DND-41 (cell line): Measurements from ENCODE around the gene EPS8L2.

ENCODE experiments used
- EZH2 ChIP-seq: IDR thresholded peaks from 3 replicates; pipeline ENCODE4 v1.6.1; 2012; ENCODE audit warnings: borderline replicate concordance, low read depth, mild to moderate bottlenecking, moderate library complexity, low read length, inconsistent platforms; ENCODE audit not compliant: severe bottlenecking
- TF ChIP-seq, protein P1 (sequence below): IDR thresholded peaks from 2 replicates; pipeline ENCODE4 v1.5.1; 2012; ENCODE audit warnings: borderline replicate concordance, low read length, moderate library complexity, mild to moderate bottlenecking; ENCODE audit not compliant: poor library complexity, severe bottlenecking; ENCODE audit errors: extremely low read depth

DNA sequence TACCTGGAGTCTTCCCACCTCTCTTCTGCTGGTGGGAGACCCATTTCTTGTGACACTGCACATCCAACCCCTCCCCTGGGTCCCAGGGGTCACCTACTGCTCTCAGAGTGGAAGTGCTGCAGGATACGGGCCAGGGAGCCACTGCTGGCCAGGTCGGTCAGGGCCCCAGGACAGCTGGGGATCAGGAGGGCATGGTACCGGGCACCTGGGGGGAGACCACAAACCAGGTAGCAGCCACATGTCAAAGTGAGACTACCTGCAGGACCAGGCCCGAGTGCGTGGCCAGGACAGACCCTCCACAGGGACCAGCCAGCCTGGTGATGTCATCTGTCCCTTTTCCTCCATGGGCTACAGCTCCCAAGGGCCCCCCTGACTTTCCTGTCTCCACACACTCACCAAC is 67.4 kb downstream of the EPS8L2 start:
- TF ChIP-seq, protein P1, sequence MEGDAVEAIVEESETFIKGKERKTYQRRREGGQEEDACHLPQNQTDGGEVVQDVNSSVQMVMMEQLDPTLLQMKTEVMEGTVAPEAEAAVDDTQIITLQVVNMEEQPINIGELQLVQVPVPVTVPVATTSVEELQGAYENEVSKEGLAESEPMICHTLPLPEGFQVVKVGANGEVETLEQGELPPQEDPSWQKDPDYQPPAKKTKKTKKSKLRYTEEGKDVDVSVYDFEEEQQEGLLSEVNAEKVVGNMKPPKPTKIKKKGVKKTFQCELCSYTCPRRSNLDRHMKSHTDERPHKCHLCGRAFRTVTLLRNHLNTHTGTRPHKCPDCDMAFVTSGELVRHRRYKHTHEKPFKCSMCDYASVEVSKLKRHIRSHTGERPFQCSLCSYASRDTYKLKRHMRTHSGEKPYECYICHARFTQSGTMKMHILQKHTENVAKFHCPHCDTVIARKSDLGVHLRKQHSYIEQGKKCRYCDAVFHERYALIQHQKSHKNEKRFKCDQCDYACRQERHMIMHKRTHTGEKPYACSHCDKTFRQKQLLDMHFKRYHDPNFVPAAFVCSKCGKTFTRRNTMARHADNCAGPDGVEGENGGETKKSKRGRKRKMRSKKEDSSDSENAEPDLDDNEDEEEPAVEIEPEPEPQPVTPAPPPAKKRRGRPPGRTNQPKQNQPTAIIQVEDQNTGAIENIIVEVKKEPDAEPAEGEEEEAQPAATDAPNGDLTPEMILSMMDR, result no peak
- TF ChIP-seq EZH2, result no peak
